SH-SY5Y (cell line): ENCODE data around the gene ARID4B.

Experiments used
- GATA2 ChIP-seq: IDR thresholded peaks from 2 replicates; pipeline ENCODE4 v1.6.1; 2011; ENCODE audit warnings: mild to moderate bottlenecking, low read depth, low read length
- GATA3 ChIP-seq: IDR thresholded peaks from 2 replicates; pipeline ENCODE4 v1.6.1; 2011; ENCODE audit warnings: low read depth, mild to moderate bottlenecking, low read length, moderate library complexity

DNA sequence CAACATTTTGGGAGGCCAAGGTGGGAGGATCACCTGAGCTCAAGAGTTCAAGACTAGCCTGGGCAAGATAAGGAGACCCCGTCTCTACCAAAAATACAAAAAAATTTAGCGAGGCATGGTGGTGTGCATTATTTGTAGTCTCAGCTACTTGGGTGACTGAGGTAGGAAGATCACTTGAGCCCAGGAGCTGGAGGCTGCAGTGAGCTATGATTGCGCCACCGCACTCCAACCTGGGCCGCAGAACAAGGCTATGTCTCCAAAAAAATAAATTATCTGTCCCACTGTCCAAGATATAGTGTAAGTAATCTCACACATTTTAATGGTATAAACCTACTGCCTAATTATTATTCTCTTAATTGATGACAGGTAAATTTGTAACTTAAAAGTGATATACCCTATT lies 12.8 kb downstream of the ARID4B start:
- no peak for TF ChIP-seq GATA2
- TF ChIP-seq GATA3, result no peak
